Measurements from ENCODE around the gene AGRN.

DNA sequence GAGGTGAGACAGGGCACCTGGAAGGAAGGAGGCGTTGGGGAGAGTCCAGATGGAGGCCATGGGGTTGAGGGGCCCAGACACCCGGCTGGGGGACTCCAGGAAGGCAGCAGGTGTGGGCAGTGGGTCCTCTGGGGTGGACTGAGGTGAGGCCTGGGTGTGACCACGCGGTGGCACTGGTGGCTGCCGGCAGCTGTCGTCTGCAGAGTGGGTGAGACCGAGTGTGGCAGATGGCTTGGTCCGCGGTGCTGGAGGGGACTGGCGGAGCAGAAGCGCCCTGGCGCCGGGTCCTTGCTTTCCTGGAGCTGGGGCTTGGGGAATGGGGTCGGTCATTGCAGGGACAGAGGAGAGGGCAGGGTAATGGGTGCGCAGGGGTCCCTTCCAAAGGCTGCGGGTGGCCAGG lies 12.5 kb downstream of the AGRN start:
- TF ChIP-seq, protein P1, sequence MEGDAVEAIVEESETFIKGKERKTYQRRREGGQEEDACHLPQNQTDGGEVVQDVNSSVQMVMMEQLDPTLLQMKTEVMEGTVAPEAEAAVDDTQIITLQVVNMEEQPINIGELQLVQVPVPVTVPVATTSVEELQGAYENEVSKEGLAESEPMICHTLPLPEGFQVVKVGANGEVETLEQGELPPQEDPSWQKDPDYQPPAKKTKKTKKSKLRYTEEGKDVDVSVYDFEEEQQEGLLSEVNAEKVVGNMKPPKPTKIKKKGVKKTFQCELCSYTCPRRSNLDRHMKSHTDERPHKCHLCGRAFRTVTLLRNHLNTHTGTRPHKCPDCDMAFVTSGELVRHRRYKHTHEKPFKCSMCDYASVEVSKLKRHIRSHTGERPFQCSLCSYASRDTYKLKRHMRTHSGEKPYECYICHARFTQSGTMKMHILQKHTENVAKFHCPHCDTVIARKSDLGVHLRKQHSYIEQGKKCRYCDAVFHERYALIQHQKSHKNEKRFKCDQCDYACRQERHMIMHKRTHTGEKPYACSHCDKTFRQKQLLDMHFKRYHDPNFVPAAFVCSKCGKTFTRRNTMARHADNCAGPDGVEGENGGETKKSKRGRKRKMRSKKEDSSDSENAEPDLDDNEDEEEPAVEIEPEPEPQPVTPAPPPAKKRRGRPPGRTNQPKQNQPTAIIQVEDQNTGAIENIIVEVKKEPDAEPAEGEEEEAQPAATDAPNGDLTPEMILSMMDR (IDR thresholded peaks at IDR 0.05), result no peak
- TF ChIP-seq POLR2A (IDR thresholded peaks at IDR 0.05), result no peak
